Measurements from ENCODE around the gene ACOXL. TPM values are rescaled to one million over a fixed set of nuclear protein-coding genes. Genes with fewer than 3 reads are reported as not detected.

Gene ACOXL
- total RNA-seq, 1 donor from 2014 or later, result 0.58 TPM

DNA sequence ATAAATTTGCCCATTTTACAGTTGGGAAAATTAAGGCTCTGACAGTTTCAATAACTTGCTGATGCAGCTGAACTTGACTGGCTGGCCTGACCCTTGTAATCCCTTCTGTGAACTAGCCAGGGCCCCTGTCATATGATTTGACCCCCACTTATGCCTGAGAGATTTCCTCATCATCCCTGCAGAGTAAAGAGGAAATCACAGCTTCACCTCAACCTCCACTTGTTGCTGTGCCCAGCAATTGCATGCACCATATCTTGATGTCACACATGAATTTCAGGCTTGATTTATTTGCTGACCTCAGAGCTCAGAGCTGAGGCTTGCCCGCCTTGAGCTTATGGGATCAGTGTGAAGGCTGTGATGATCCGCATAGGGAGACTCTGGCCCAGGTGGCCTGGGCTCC is 108.1 kb downstream of the ACOXL start:
- no peak for DNase-seq (ENCODE audit: low read depth)
- peaks cover 8% of the 10 kb centered on the region for H3K27me3 ChIP-seq (ENCODE audit: control insufficient read depth, insufficient read depth, low read length)
- TF ChIP-seq, protein P1, sequence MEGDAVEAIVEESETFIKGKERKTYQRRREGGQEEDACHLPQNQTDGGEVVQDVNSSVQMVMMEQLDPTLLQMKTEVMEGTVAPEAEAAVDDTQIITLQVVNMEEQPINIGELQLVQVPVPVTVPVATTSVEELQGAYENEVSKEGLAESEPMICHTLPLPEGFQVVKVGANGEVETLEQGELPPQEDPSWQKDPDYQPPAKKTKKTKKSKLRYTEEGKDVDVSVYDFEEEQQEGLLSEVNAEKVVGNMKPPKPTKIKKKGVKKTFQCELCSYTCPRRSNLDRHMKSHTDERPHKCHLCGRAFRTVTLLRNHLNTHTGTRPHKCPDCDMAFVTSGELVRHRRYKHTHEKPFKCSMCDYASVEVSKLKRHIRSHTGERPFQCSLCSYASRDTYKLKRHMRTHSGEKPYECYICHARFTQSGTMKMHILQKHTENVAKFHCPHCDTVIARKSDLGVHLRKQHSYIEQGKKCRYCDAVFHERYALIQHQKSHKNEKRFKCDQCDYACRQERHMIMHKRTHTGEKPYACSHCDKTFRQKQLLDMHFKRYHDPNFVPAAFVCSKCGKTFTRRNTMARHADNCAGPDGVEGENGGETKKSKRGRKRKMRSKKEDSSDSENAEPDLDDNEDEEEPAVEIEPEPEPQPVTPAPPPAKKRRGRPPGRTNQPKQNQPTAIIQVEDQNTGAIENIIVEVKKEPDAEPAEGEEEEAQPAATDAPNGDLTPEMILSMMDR (IDR thresholded peaks at IDR 0.05; ENCODE audit: insufficient read depth, low read length, poor library complexity, severe bottlenecking), result no peak
- H3K4me3 ChIP-seq (ENCODE audit: low read depth, low read length), result no peak overlapping the region
- no peaks in the 10 kb centered on the region for H3K36me3 ChIP-seq (ENCODE audit: control insufficient read depth, insufficient read depth, low read length)

- H3K36me3 ChIP-seq (ENCODE audit: control insufficient read depth, insufficient read depth, low read length), result no peaks in the 10 kb centered on the region
- no peak for DNase-seq (ENCODE audit: low read depth)
- peaks cover 9% of the 10 kb centered on the region for H3K27me3 ChIP-seq (ENCODE audit: control insufficient read depth, insufficient read depth, low read length)
- TF ChIP-seq, protein P1 (IDR thresholded peaks at IDR 0.05; ENCODE audit: insufficient read depth, low read length, poor library complexity, severe bottlenecking), result no peak
- no peak overlapping the region for H3K4me3 ChIP-seq (ENCODE audit: low read depth, low read length)
Observed at GRCh38 chr2:110842048-110842447, 109.7 kb downstream of the ACOXL start.

DNA sequence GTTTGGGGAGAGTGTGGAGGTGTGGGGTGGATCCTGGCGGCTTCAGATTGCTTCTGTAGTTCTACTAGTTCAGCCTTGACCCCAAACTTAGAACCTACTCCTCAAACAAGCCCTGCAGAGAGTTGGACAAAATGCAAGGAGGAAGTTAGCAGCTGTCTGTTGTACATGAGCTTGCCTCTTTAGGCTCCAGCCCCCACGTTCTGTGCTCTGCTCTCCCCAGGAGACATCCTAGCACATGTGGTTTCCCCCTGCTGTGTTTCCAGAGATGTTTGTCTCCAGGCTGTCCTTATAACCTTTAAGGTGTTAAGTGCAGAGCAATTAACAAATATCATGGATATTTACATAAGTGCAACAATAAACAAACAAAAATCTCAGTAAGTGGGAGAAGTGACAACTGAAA is 111.1 kb downstream of the ACOXL start:
- no peak for DNase-seq (ENCODE audit: low read depth)
- H3K36me3 ChIP-seq (ENCODE audit: control insufficient read depth, insufficient read depth, low read length), result no peaks in the 10 kb centered on the region
- TF ChIP-seq, protein P1 (IDR thresholded peaks at IDR 0.05; ENCODE audit: insufficient read depth, low read length, poor library complexity, severe bottlenecking), result no peak
- no peak overlapping the region for H3K4me3 ChIP-seq (ENCODE audit: low read depth, low read length)
- H3K27me3 ChIP-seq (ENCODE audit: control insufficient read depth, insufficient read depth, low read length), result peaks cover 9% of the 10 kb centered on the region

DNA sequence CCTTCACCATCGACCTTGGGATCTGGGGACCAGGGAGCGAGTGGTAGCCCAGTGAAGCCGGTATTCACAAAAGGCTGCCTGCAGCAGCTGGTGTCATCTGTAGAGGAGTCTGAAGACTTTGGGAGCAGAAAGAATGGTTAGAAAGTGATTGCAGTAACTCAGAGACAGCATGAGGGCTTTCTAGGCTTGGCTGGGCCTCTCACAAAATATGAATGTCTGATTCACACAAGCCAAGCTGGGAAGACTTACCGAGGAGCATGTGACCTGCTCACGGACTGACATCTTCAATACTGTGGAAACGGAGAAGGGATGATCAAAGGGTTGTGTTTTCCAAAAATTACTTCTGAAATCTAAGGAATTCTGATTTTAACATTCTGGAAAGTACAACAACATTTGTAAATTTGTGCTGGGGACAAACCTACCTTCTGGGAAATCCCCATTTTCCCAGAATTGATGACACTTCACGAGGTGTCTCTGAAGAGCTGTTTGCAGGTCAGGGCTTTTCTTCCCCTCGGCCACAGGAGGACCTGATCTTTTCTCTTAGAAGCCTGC is 111.7 kb downstream of the ACOXL start:
- Histone ChIP-seq H3K27me3 (ENCODE audit: control insufficient read depth, insufficient read depth, low read length) (peaks cover 9% of the 10 kb centered on the region), H3K36me3 (ENCODE audit: control insufficient read depth, insufficient read depth, low read length) (no peaks in the 10 kb centered on the region), H3K4me3 (ENCODE audit: low read depth, low read length) (no peak overlapping the region)
- no peak for DNase-seq (ENCODE audit: low read depth)
- TF ChIP-seq, protein P1 (IDR thresholded peaks at IDR 0.05; ENCODE audit: insufficient read depth, low read length, poor library complexity, severe bottlenecking), result no peak

DNA sequence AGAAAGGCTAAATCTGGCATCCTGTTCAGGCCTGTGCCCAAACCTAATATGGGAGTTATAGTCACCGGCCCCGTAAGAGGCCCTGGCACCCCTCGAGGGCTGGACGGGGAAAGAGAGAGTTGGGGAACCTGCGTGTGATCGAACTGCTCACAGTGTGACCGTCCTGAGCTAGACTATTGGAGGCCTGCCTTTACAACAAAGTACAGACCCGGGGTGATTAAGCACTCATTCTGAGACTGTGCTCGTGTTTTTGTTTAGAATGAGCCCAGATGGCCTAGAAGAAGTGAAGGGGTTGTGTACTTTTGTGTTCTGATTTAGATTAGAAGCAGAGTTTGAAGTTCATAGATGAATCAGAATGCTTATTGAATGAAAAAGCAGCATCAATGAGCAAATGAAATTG is 115.3 kb downstream of the ACOXL start:
- TF ChIP-seq, protein P1 (IDR thresholded peaks at IDR 0.05; ENCODE audit: insufficient read depth, low read length, poor library complexity, severe bottlenecking), result no peak
- Histone ChIP-seq H3K36me3 (ENCODE audit: control insufficient read depth, insufficient read depth, low read length) (no peaks in the 10 kb centered on the region), H3K4me3 (ENCODE audit: low read depth, low read length) (no peak overlapping the region), H3K27me3 (ENCODE audit: control insufficient read depth, insufficient read depth, low read length) (peaks cover 11% of the 10 kb centered on the region)
- no peak for DNase-seq (ENCODE audit: low read depth)

- Histone ChIP-seq H3K27me3 (ENCODE audit: control insufficient read depth, insufficient read depth, low read length) (peaks cover 8% of the 10 kb centered on the region), H3K4me3 (ENCODE audit: low read depth, low read length) (no peak overlapping the region), H3K36me3 (ENCODE audit: control insufficient read depth, insufficient read depth, low read length) (no peaks in the 10 kb centered on the region)
- no peak for DNase-seq (ENCODE audit: low read depth)
- TF ChIP-seq, protein P1 (IDR thresholded peaks at IDR 0.05; ENCODE audit: insufficient read depth, low read length, poor library complexity, severe bottlenecking), result no peak
Observed at GRCh38 chr2:110848071-110848470, 115.7 kb downstream of the ACOXL start.

Data from kidney epithelial cell (primary cell).